GM20431 (cell line): ENCODE data around the gene FOXC1.

ENCODE experiments used
- in situ Hi-C: fragments of 300-500 bp; cut with MseI, MboI; formaldehyde crosslinking; loops from one replicate; pipeline ENCODE4 v1.15.0; 2020; ENCODE audit warnings: low sequenced_read_pairs; ENCODE audit not compliant: unreplicated experiment

Gene FOXC1

DNA sequence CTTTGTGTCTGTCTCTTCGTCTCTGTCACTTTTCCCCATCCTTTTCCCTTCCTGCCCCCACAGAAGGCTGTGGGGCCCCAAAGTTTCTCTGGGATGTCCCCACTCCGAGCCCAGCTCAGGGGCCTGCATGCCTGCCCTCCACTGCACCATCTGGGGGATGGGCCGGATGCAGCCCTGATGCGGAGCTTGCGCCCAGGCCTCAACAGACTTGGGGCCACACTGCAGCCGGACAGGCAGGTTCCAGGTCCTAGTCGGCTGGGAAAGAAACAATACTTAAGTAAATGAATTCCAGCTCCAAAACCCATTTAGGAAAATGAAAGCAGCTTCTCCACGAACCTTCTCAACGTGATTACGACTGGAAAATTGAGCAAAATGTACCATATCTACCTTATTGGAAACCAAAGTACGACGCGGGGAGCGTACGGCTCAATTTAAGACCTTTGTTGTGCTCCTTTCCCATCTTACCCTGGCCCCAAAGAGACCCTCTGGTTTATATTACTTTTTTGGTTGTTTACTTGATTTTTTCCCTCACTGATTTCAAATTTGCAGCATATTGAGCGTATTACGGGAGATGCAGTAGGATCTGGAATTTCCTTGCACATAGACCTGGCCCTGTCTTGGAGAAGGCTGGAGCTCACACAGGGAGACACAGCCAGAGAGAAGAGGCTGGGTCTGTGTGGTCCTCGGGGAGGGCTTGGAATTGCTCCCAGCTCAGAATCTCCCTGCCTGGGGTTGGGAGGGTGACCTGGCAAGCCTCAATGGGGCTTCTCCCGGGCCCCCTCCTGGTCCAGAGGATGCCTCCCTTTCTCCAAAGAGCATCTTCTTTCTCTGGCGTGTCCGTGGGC, 8.0 kb downstream of the FOXC1 start:
- in situ Hi-C loops: loop anchor here (25.0 kb wide), 2 partner anchors 495 to 570 kb away; no protein-coding TSS in a partner anchor

DNA sequence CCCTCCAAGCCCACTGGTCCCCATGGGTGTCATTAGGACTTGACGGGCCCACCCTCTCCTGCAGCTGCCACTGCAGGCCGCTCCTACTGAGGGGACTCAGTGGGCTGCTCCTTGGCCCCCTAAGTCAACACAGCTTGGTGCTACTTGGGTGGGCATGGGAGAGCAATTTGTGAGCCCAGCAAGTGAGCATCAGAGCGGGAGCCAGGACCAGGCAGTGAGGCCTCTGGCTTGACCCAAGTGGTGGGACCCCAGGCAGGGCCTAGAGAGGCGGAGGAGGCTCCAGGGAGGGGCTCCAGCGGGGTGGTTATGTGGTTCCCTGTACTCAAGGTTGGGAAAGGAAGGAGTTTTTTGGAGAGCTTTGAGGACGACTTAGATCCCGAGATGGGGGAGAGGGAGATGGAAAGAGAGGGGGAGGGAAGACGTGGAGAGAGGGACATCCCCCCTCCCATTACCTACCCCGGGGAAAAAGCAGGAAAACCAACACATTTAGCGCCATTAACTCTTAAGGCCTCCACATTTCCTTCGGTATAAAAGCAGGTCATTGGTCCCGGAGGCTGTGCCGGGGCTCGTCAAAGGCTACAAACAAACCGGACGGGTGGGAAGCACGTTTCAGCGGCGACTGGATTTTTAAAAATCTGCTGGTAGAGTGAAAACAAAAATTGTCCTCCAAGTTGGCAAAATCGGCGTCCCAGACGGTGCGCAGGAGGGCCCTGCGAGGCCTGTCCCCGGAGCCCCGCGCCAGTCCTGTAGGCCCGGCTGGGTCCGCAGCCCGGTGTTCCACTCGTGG, 8.8 kb downstream of the FOXC1 start:
- in situ Hi-C loops: loop anchor here (25.0 kb wide), 2 partner anchors 494 to 569 kb away; no protein-coding TSS in a partner anchor

- in situ Hi-C loops: loop anchor here (25.0 kb wide), 2 partner anchors 493 to 568 kb away; no protein-coding TSS in a partner anchor
These were observed 9.5 kb downstream of the FOXC1 start for GRCh38 chr6:1619098-1619672.

DNA sequence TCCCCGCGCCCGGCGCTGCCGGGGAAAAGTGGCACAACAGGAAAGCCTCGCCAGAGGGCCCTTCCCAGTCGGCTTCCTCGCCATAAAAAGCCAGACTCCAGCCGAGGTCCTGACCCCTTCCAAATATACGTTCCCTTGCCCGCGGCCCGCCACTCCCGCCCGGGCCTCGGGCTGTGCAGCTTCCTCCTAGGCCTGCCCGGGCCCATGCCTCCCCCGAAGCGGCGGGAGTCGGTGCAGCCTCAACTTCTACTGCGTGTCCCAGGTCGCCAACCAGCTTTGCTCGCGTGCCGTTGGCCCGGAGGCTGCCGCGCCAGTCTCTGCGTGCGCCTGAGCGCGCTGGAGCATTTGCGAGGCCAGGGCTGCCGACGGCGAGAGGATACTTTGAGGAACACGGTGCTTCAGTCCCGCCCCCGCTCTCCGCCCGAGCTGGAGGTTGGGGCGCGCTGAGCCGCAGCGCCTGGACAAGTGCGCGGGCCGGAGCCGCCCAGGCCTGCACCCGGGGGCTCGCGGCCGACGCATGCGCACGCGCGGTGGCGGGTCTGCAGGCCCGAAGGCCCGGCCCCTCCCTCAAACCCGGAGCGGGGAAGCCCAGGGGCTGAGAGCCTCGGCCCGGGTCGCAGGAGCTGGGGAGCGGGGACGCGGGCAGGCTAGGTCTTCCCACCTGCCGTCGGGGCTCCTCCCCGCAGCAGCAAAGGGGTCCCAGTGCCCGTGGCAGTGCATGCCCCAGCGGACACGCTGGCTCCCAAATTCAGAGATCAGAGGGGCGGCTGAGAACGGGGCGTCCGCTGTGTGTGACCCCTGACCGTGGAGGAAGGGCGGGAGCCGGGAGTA, 10.2 kb downstream of the FOXC1 start:
- in situ Hi-C loops: loop anchor here (25.0 kb wide), 2 partner anchors 492 to 567 kb away; no protein-coding TSS in a partner anchor

- in situ Hi-C loops: loop anchor here (25.0 kb wide), 2 partner anchors 492 to 567 kb away; no protein-coding TSS in a partner anchor
These were observed 10.9 kb downstream of the FOXC1 start for GRCh38 chr6:1620504-1621069.

DNA sequence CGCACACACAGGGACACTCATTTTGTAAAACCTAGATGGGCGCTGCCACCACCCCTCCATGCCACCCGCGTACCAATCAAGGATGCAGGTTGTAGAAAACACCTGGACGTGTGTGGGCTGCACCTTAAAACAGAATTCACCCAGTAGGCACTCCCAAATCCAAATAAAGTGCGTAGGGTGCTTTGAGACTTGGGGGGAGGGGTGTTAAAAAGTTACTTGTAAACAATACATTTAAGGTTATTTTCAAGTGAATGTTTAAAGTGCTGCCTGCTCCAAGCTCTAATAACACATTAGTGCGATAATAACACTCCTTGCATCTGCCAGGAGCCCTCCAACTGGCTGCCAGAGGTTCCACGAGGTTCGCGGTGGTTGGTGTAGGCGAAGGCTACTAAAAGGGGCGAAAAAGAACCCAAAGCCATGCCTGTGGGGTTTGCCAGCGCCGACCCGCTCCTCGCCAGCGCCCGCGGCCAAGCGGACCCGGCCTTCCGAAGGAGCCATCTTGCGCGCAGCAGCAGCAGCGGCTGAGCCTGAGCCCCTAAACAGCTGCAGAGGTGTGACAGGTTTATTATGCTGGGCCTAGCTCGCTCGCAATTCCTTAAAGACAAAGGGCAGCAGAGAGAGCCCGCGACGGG, 11.5 kb downstream of the FOXC1 start:
- in situ Hi-C loops: loop anchor here (25.0 kb wide), 2 partner anchors 491 to 566 kb away; no protein-coding TSS in a partner anchor

DNA sequence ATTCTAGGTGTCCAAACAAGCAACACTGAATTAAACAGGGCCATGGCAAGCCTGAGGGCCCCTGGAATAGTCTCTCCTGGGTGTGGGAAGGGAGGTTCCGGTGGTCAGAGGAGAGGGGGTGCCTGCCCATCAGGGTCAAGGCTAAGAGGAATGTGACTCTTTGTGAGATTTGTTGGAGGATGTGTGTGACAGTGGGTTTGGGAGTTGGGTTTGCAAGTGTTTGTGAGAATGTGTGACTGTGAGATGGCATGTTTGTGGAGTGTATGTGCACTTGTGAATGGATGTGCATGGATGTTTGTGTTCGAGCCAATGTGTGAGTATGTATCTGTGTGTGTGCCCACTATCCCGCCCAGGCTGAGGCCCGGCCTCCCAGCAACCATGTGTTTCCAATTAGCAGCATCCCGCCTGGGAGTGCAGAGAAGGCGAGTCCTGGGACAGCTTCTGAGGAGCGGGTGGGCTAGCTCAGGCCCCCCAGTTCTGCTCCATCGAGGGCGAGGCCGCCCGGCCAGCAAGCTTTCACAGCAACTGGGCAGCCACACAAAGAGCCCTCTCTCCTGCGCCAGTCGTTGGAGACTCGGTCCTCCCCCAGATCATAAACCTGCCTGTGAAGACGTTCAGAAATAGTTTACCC, 12.6 kb downstream of the FOXC1 start:
- in situ Hi-C loops: loop anchor here (25.0 kb wide), 2 partner anchors 490 to 565 kb away; no protein-coding TSS in a partner anchor

DNA sequence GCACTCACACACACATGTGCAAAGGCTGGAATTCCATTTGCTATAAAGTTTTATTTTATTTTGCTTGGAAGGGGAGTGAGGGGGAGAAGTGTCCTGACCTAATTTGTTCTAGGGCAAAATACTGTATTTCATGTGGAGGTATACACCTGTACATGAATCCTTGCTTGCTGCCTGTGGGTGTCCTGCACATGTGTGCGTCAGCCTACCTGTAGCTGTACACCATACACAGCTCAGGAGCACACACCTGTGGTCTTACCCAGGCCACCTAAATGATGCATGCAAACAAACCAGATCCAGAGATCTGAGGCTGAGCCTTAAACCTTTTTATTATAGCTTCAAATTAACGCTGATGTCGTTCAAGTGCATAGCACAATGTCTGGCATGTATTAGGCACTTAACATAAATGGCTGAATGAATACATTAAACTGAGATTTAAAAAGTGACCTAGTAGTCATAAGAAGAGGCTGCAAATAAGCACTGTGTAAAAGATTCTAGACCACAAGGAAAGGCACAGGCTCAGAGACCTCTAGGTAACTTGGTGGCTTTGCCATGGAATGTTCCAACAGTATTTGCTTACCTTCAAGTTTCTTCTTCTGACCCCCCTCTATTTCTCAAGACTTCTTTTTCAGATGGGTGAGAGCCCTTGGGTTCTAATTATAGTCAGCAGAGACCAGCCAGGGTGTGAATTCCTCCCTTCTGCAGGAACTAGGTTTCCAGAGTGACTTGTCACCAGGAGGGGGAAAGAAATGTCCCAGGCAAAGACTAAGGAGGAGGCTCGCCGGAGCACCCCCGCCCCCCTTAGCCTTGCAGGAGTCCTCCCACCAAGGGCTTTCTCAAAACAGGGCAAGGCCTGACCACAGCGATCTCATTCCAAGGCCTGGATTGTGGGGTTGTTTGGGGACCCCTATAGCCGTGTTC, 13.4 kb downstream of the FOXC1 start:
- in situ Hi-C loops: loop anchor here (25.0 kb wide), 2 partner anchors 489 to 564 kb away; no protein-coding TSS in a partner anchor

DNA sequence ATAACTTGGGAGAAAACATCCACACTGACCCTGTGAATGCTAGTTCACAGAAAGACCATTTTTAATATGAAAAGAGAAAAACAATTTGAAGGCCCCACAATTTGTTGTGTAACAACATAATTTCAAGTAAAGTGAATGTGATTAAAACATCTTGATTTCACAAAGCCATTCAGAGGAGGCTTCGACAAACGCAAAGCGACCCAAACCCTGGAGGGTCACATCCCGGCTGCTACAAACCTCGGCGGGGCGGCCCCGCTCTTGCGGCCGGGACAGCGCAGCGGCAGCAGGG, 14.0 kb downstream of the FOXC1 start:
- in situ Hi-C loops: loop anchor here (25.0 kb wide), 2 partner anchors 489 to 564 kb away; no protein-coding TSS in a partner anchor

DNA sequence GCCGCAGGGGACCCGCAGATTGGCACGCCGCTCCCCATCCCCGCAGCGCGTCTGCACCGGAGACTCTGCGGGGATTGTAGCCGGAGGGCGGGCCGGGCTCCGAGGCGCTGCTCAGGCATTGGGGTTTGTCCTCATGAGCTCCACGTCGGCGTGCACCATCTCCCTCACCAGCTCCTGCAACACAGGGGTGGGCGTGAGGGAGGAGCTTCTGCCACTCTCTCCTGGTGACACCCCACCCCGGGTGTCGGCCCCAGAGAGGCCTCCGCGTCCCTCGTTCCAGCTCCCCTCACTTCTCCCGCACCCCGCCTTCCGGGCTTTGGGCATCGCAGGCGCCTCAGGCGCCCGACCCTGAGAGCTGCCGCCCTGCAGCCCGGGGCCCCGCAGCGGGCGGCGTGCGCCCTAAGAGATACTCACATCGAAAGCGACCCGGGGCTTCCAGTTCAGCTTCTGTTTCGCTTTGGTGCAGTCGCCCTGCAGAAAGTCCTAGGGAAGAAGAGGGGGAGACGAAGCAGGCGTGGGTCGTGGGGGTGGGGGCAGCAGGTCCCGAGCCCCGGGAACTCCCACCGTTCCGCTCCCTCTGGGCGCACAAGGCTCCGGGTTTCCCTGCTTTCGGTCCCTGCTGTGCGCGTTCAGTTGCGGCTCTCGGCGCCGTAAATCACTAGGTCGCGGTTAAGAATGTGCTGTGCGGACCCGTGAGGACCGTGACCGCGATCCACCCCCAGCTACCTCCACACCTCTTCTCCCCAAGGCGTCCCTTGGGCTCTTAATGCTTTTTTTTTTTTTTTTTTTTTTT, 14.5 kb downstream of the FOXC1 start:
- in situ Hi-C loops: loop anchor here (25.0 kb wide), 2 partner anchors 488 to 563 kb away; no protein-coding TSS in a partner anchor

- in situ Hi-C loops: loop anchor here (25.0 kb wide), 2 partner anchors 487 to 562 kb away; no protein-coding TSS in a partner anchor
These were observed 15.4 kb downstream of the FOXC1 start for GRCh38 chr6:1624851-1625781.

- in situ Hi-C loops: no loop called here
These were observed 16.2 kb downstream of the FOXC1 start for GRCh38 chr6:1625794-1626435.

GRCh38 chr6:1626481-1626880, 16.8 kb downstream of the FOXC1 start:
- in situ Hi-C loops: no loop called here

DNA sequence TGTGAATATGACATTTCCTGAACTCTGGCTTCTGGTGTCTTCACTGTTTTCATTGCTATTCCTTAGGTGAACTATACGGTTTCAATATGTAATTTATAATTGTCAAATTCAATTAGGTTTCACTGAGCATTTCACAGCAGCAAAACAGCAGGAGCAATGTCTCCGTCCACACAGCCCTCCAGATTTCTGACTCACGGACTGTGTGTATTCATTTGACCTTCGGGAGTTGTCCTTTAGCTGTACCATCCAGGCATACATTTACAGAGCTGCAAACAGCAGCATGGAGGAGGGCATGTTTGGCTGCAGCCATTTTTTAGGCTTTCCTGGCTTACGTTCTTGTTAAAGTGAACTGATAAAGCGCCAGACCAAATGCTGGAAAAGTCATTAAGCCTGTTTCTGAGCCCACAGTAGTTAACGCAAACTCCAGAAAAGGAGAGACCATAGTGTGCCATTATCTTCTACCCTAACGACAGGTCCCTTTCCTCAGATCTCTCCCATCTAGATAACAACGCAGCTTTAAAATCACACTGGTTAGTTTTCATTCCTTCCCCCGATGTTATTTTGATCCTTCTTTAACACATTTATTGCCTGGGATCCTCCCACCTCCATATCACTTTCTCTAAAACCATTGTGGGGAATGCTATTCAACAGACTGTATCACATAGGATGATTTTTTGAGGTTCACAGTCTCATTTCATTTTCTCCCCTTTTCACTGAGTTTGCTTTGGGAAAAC, 18.3 kb downstream of the FOXC1 start:
- in situ Hi-C loops: no loop called here
